Suprapubic skin (tissue), 4 donors: ENCODE measurements around the gene TOP1. TPM values are rescaled to one million over a fixed set of nuclear protein-coding genes. Genes with fewer than 3 reads are reported as not detected.

Source experiments
- DNase-seq, 2 donors: peaks; one replicate each; pipeline ENCODE4 v3.0.0-alpha.2; 2019; ENCODE audit warnings: low spot score in 2 of 2
- H3K27ac ChIP-seq: fragments of 200-600 bp; sonication (generic); one replicate; pipeline ENCODE4 v1.5.1; 2019
- H3K27me3 ChIP-seq: fragments of 200-600 bp; sonication (generic); one replicate; pipeline ENCODE4 v1.5.1; 2019
- H3K36me3 ChIP-seq: fragments of 200-600 bp; sonication (generic); one replicate; pipeline ENCODE4 v1.5.1; 2019
- H3K4me1 ChIP-seq: fragments of 200-600 bp; sonication (generic); one replicate; pipeline ENCODE4 v1.5.1; 2019
- H3K4me3 ChIP-seq: fragments of 200-600 bp; sonication (generic); one replicate; pipeline ENCODE4 v1.5.1; 2019; ENCODE audit warnings: mild to moderate bottlenecking
- H3K9me3 ChIP-seq: fragments of 200-600 bp; sonication (generic); one replicate; pipeline ENCODE4 v1.5.1; 2019
- EP300 ChIP-seq: sonication (generic); formaldehyde crosslinking; IDR thresholded peaks from one replicate; pipeline ENCODE4 v1.6.1; 2017; ENCODE audit warnings: antibody characterized with exemption
- POLR2A ChIP-seq, 2 donors: fragments of 450-650 bp; IDR thresholded peaks; one replicate each; pipeline ENCODE4 v1.6.1; 2017; ENCODE audit warnings: antibody characterized with exemption in 2 of 2, mild to moderate bottlenecking in 2 of 2, moderate library complexity in 2 of 2
- POLR2AphosphoS5 ChIP-seq, 3 donors: sonication (generic); formaldehyde crosslinking; IDR thresholded peaks; one replicate each; pipeline ENCODE4 v1.6.1; 2017; ENCODE audit warnings: antibody characterized with exemption in 3 of 3
- WGBS: methylation state at CpG from one replicate; pipeline ENCODE4 v1.1.5; 2018; 5-methylcytosine and 5-hydroxymethylcytosine counted together
- total RNA-seq, 4 donors: library from RNA; depleted of rRNA; stranded (reverse); fragments of >200 nt; gene quantifications; one replicate each; pipeline ENCODE4 v1.1.0, GENCODE V29; 2016
- TF ChIP-seq, protein P1 (sequence below), 2 donors: fragments of 200-600 bp in 1 of 2; fragments of 450-650 bp in 1 of 2; sonication (generic) in 1 of 2; IDR thresholded peaks; one replicate each; pipeline ENCODE4 v1.5.1; 2016 to 2019; ENCODE audit warnings: antibody characterized with exemption in 2 of 2, mild to moderate bottlenecking in 1 of 2, moderate library complexity in 1 of 2

The TOP1 gene
- total RNA-seq, 4 donors from 2014 or later, result 25.8 to 32.6 (median 32.0) TPM

DNA sequence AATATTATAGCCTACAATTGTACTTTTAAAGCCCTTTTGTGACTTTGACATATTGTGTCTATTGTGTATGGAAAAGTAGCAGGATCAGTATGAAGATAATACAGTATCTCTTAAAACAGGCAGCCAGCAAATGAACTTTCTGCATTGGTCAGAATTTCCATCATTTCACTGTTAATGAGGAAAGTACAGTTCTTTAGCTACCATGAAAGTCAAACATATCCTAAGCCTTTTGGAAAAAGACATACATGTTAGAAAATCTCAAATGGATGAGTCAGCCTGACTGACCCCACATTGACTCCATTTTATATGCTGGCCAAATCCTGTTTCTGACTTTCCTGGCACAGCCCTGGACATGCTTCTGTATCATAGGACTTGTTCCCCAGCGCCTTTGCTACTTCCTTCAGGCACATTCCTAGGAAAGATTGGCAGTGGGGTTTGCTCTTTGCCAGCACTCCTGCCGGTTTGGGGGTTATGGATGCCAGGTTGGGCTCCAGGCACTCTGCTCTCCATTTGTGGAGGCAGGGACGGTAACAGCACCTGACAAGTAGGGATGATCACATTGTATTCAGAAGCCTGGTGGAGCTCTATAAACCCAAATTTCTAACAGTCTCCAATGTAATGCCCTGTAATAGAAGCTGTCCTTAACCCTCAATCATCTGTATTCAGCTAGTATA, 43.7 kb downstream of the TOP1 start:
- H3K36me3 ChIP-seq, result peaks cover 5% of the 10 kb centered on the region
- TF ChIP-seq, protein P1, sequence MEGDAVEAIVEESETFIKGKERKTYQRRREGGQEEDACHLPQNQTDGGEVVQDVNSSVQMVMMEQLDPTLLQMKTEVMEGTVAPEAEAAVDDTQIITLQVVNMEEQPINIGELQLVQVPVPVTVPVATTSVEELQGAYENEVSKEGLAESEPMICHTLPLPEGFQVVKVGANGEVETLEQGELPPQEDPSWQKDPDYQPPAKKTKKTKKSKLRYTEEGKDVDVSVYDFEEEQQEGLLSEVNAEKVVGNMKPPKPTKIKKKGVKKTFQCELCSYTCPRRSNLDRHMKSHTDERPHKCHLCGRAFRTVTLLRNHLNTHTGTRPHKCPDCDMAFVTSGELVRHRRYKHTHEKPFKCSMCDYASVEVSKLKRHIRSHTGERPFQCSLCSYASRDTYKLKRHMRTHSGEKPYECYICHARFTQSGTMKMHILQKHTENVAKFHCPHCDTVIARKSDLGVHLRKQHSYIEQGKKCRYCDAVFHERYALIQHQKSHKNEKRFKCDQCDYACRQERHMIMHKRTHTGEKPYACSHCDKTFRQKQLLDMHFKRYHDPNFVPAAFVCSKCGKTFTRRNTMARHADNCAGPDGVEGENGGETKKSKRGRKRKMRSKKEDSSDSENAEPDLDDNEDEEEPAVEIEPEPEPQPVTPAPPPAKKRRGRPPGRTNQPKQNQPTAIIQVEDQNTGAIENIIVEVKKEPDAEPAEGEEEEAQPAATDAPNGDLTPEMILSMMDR (IDR thresholded peaks at IDR 0.05), result no peak
- TF ChIP-seq POLR2A (IDR thresholded peaks at IDR 0.05), result no peak
- no peak for TF ChIP-seq POLR2AphosphoS5 (IDR thresholded peaks at IDR 0.05)
- TF ChIP-seq EP300, result no peak
- 4% methylated on average over 3 of the region's 3 CpGs for WGBS
- DNase-seq, result no peak
- no peaks in the 10 kb centered on the region for H3K27me3 ChIP-seq
- no peaks in the 10 kb centered on the region for H3K9me3 ChIP-seq
- H3K4me1 ChIP-seq, result peaks cover 33% of the 10 kb centered on the region
- H3K27ac ChIP-seq, result no peak overlapping the region
- H3K4me3 ChIP-seq, result no peak overlapping the region

DNA sequence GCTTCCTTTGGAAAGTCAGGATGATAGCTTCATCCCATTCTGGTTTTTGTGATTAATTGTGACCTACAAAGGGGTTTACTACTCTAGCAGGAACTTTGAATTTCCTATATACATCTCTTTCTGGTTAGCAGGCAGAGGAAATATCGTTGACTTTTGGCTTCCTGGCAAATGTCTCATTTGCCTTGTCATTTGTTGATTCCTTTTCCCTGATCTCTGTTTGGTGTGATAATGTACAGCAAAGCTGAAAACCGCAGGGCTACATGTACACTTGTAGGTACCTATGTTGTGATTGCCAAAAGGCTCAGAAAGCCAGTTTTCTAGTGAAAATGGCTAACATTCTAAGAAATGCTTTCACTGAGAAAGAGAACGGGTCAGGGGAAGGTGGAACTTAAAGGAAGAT, 44.3 kb downstream of the TOP1 start:
- peaks cover 36% of the 10 kb centered on the region for H3K4me1 ChIP-seq
- DNase-seq, result no peak
- no peak overlapping the region for H3K4me3 ChIP-seq
- no peaks in the 10 kb centered on the region for H3K9me3 ChIP-seq
- no peaks in the 10 kb centered on the region for H3K27me3 ChIP-seq
- TF ChIP-seq, protein P1 (IDR thresholded peaks at IDR 0.05), result no peak
- TF ChIP-seq POLR2AphosphoS5 (IDR thresholded peaks at IDR 0.05), result no peak
- TF ChIP-seq POLR2A (IDR thresholded peaks at IDR 0.05), result no peak
- no peak for TF ChIP-seq EP300
- peaks cover 9% of the 10 kb centered on the region for H3K36me3 ChIP-seq
- no peak overlapping the region for H3K27ac ChIP-seq
- 49% methylated on average over 3 of the region's 3 CpGs for WGBS

DNA sequence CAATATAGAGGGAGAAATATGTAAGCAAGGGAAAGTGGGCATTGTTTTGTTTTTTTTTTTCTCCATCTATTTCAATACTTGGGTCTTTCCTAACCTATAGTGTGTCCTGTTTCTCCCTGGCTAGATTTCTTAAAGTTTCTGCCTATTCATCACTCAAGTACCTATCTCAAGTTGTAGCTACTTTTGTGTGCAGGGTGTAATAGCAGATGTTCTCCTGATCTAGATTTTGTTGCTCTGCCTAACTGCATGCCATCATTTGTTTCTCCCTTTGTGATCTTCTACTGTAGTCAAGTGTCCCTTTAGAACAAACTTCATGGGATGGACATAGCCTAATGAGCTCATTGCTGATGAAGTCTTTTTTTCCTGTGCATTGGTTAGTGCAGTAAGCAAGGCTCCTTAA, 45.8 kb downstream of the TOP1 start:
- H3K4me1 ChIP-seq, result peaks cover 46% of the 10 kb centered on the region
- no peak for DNase-seq
- no peaks in the 10 kb centered on the region for H3K9me3 ChIP-seq
- H3K27ac ChIP-seq, result no peak overlapping the region
- TF ChIP-seq POLR2AphosphoS5 (IDR thresholded peaks at IDR 0.05) (no peak), POLR2A (IDR thresholded peaks at IDR 0.05) (no peak), EP300 (no peak)
- TF ChIP-seq, protein P1 (IDR thresholded peaks at IDR 0.05), result no peak
- H3K4me3 ChIP-seq, result no peak overlapping the region
- H3K36me3 ChIP-seq, result peaks cover 16% of the 10 kb centered on the region
- no peaks in the 10 kb centered on the region for H3K27me3 ChIP-seq

DNA sequence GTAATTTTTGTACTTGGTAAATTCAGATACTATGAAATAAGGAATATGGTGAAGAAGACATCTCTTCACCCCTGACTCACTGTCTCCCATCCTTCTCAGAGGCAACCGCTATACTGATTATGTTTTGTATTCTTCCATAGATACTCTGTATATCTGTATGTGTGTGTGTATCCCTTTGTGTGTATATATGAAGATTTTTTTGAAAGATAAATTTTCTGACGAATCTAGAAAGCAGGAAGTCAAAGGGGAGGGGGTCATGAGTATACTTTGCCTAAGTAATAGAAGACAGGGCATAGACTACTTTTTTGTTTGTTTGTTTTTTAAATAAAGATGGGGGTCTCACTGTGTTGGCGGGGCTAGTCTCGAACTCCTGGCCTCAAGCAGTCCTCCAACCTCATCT, 48.2 kb downstream of the TOP1 start:
- no peak for DNase-seq
- Histone ChIP-seq H3K27ac (no peak overlapping the region), H3K27me3 (no peaks in the 10 kb centered on the region), H3K4me3 (no peak overlapping the region), H3K4me1 (peaks cover 37% of the 10 kb centered on the region), H3K36me3 (peaks cover 35% of the 10 kb centered on the region), H3K9me3 (no peaks in the 10 kb centered on the region)
- 89% methylated on average over 4 of the region's 4 CpGs for WGBS
- TF ChIP-seq POLR2AphosphoS5 (IDR thresholded peaks at IDR 0.05), result no peak
- TF ChIP-seq EP300, result no peak
- TF ChIP-seq, protein P1 (IDR thresholded peaks at IDR 0.05), result no peak
- no peak for TF ChIP-seq POLR2A (IDR thresholded peaks at IDR 0.05)

DNA sequence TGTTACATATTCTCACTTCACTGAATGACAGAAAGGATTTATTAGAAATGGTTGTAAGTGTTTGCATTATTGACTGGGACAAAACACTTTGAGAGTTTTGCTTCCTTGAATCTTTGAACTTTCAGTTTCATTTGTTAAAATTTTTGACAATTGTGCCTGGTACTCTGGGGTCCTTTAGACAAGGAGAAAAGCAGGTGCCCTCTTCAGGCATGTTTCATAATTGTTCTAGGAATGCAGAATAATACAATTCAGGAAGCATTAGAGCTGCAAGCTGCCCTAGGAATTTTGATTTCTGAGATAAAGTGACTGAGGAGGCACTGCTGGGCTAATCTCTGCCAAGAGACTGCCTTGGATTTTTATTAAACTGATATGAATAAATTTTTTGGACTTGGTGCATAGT, 49.7 kb downstream of the TOP1 start:
- DNase-seq, result no peak
- peaks cover 48% of the 10 kb centered on the region for H3K36me3 ChIP-seq
- no peak overlapping the region for H3K4me3 ChIP-seq
- H3K4me1 ChIP-seq, result peaks cover 22% of the 10 kb centered on the region
- no peak overlapping the region for H3K27ac ChIP-seq
- no peaks in the 10 kb centered on the region for H3K27me3 ChIP-seq
- H3K9me3 ChIP-seq, result no peaks in the 10 kb centered on the region
- TF ChIP-seq, protein P1 (IDR thresholded peaks at IDR 0.05), result no peak
- TF ChIP-seq POLR2A (IDR thresholded peaks at IDR 0.05) (no peak), POLR2AphosphoS5 (IDR thresholded peaks at IDR 0.05) (no peak), EP300 (no peak)
